K562 (cell line): ENCODE measurements around the gene MICOS13.

Source experiments
- CHD2 ChIP-seq: IDR thresholded peaks from 2 replicates; pipeline ENCODE4 v1.6.1; 2011; ENCODE audit warnings: low read depth, low read length
- EP300 ChIP-seq: IDR thresholded peaks from 2 replicates; pipeline ENCODE4 v1.6.1; 2012; ENCODE audit warnings: low read length, improper control_type of control experiment
- FOXJ3 ChIP-seq: sonication (generic); formaldehyde crosslinking; IDR thresholded peaks from 2 replicates; pipeline ENCODE4 v1.4.0; 2020; ENCODE audit warnings: mild to moderate bottlenecking, missing genetic modification reagents
- GMEB1 ChIP-seq: fragments of 250-450 bp; sonication (Bioruptor Pico); IDR thresholded peaks from 2 replicates; pipeline ENCODE4 v1.4.0; 2020; ENCODE audit warnings: mild to moderate bottlenecking
- KDM1A ChIP-seq, 2 experiments: fragments of 450-650 bp; IDR thresholded peaks; 2 replicates each; pipeline ENCODE4 v1.6.1; 2016; ENCODE audit warnings: mild to moderate bottlenecking in 2 of 2
- KDM2B ChIP-seq: fragments of 250-450 bp; sonication (Bioruptor Pico); IDR thresholded peaks from 2 replicates; pipeline ENCODE4 v1.8.0; 2021; ENCODE audit warnings: mild to moderate bottlenecking, moderate library complexity
- POLR2AphosphoS5 ChIP-seq: IDR thresholded peaks from 2 replicates; pipeline ENCODE4 v1.6.1; 2011; ENCODE audit warnings: mild to moderate bottlenecking, low read depth, low read length, moderate library complexity; ENCODE audit not compliant: control insufficient read depth, insufficient read depth
- PTRF ChIP-seq: fragments of 450-650 bp; IDR thresholded peaks from 2 replicates; pipeline ENCODE4 v1.6.1; 2016; ENCODE audit warnings: mild to moderate bottlenecking, missing genetic modification characterization, missing compliant biosample characterization
- SNAPC5 ChIP-seq: fragments of 250-450 bp; sonication (Bioruptor Pico); IDR thresholded peaks from 2 replicates; pipeline ENCODE4 v1.8.0; 2021; ENCODE audit warnings: moderate library complexity, mild to moderate bottlenecking, inconsistent platforms
- ZBTB12 ChIP-seq: fragments of 250-450 bp; sonication (Bioruptor Pico); IDR thresholded peaks from 2 replicates; pipeline ENCODE4 v1.4.0; 2020
- ZBTB43 ChIP-seq: sonication (generic); formaldehyde crosslinking; IDR thresholded peaks from 2 replicates; pipeline ENCODE4 v1.8.0; 2023; ENCODE audit warnings: mild to moderate bottlenecking, missing genetic modification reagents
- ZNF512 ChIP-seq: IDR thresholded peaks from 2 replicates; pipeline ENCODE4 v1.6.1; 2016; ENCODE audit warnings: missing genetic modification characterization, missing compliant biosample characterization

- TF ChIP-seq KDM2B (CRISPR knock-in tag) (no peak), GMEB1 (CRISPR knock-in tag) (no peak), FOXJ3 (CRISPR knock-in tag) (no peak), PTRF (tag) (no peak), CHD2 (no peak), ZBTB43 (CRISPR knock-in tag) (no peak), KDM1A (IDR thresholded peaks at IDR 0.05) (no peak), EP300 (no peak), ZNF512 (tag) (no peak), SNAPC5 (no peak), POLR2AphosphoS5 (no peak), ZBTB12 (CRISPR knock-in tag) (no peak)
Measured at GRCh38 chr19:5663904-5664303, 16.4 kb downstream of the MICOS13 start.
